IMR-90 (cell line): ENCODE data around the gene RNF19B. TPM values are rescaled to one million over a fixed set of nuclear protein-coding genes. Genes with fewer than 3 reads are reported as not detected.

Experiments
- ATAC-seq: fragments of 200-7000 bp; cut with Tn5 transposase; 2 replicates; pipeline ENCODE4 v1.9.1; 2020; ENCODE audit warnings: low read depth, mild to moderate bottlenecking, moderate library complexity
- BruUV-seq: library from RNA; stranded (reverse); fragments of 400-500 nt; replicated peaks from 2 replicates; lab custom pipeline; 2021; lab: Mats Ljungman, UMichigan
- CTCF ChIA-PET: fragments of 300-600 bp; formaldehyde crosslinking; extraction: SDS; loops from one replicate; lab custom pipeline; 2021; ENCODE audit warnings: antibody characterized with exemption; lab: Yijun Ruan, JAX
- POLR2A ChIA-PET: fragments of 300-600 bp; sonication (Branson Sonifier 250); formaldehyde crosslinking; loops from one replicate; lab custom pipeline; 2022; ENCODE audit warnings: antibody characterized with exemption; ENCODE audit not compliant: unreplicated experiment; lab: Charles Lee
- DNase-seq: peaks from one replicate; pipeline ENCODE4 v3.0.0; 2013
- H2AFZ ChIP-seq: replicated peaks from 2 replicates; pipeline ENCODE3; 2013; ENCODE audit warnings: low read length, mild to moderate bottlenecking; ENCODE audit not compliant: poor library complexity
- H2AK5ac ChIP-seq: 2 replicates; pipeline ENCODE4 v1.6.1; 2013; ENCODE audit warnings: low read depth, low read length, inconsistent platforms
- H2AK9ac ChIP-seq: replicated peaks from 2 replicates; pipeline ENCODE3; 2013; ENCODE audit warnings: mild to moderate bottlenecking, low read depth, low read length, moderate library complexity; ENCODE audit not compliant: poor library complexity
- H2BK120ac ChIP-seq: 2 replicates; pipeline ENCODE4 v1.6.1; 2013; ENCODE audit warnings: low read depth, low read length, inconsistent platforms
- H2BK15ac ChIP-seq: 3 replicates; pipeline ENCODE4 v1.6.1; 2013; ENCODE audit warnings: low read depth, low read length, inconsistent platforms
- H2BK20ac ChIP-seq: 2 replicates; pipeline ENCODE4 v1.6.1; 2013; ENCODE audit warnings: low read depth, mild to moderate bottlenecking, inconsistent platforms, low read length, moderate library complexity
- H2BK5ac ChIP-seq: 2 replicates; pipeline ENCODE4 v1.6.1; 2013; ENCODE audit warnings: mild to moderate bottlenecking, low read depth, low read length, inconsistent platforms; ENCODE audit not compliant: poor library complexity, severe bottlenecking
- H3K14ac ChIP-seq: replicated peaks from 2 replicates; pipeline ENCODE4 v1.6.1; 2013; ENCODE audit warnings: low read depth, low read length, inconsistent platforms
- H3K18ac ChIP-seq: 2 replicates; pipeline ENCODE4 v1.6.1; 2013; ENCODE audit warnings: low read depth, low read length, control low read depth
- H3K23ac ChIP-seq: 2 replicates; pipeline ENCODE4 v1.6.1; 2013; ENCODE audit warnings: low read depth, low read length, inconsistent platforms
- H3K27ac ChIP-seq: 2 replicates; pipeline ENCODE4 v1.5.1; 2013; ENCODE audit warnings: mild to moderate bottlenecking, control low read depth, low read length; ENCODE audit not compliant: insufficient read depth
- H3K27me3 ChIP-seq: 2 replicates; pipeline ENCODE4 v1.6.1; 2013; ENCODE audit warnings: low read length; ENCODE audit not compliant: control insufficient read depth, insufficient read depth
- H3K36me3 ChIP-seq: 2 replicates; pipeline ENCODE4 v1.6.1; 2013; ENCODE audit warnings: low read length, mixed read lengths; ENCODE audit not compliant: control insufficient read depth, insufficient read depth
- H3K4ac ChIP-seq: 2 replicates; pipeline ENCODE4 v1.6.1; 2013; ENCODE audit warnings: low read depth, low read length, inconsistent platforms
- H3K4me1 ChIP-seq: 2 replicates; pipeline ENCODE4 v1.6.1; 2013; ENCODE audit warnings: low read length, mixed read lengths; ENCODE audit not compliant: control insufficient read depth, insufficient read depth
- H3K4me2 ChIP-seq: 2 replicates; pipeline ENCODE4 v1.6.1; 2013; ENCODE audit warnings: low read depth, mild to moderate bottlenecking, control low read depth, low read length, moderate library complexity
- H3K4me3 ChIP-seq: 2 replicates; pipeline ENCODE4 v1.5.1; 2013; ENCODE audit warnings: low read depth, mild to moderate bottlenecking, control low read depth, low read length, moderate library complexity; ENCODE audit not compliant: insufficient read depth
- H3K56ac ChIP-seq: 2 replicates; pipeline ENCODE4 v1.6.1; 2013; ENCODE audit warnings: low read length, inconsistent platforms; ENCODE audit not compliant: insufficient read depth; ENCODE audit errors: extremely low read depth
- H3K79me1 ChIP-seq, 2 experiments: 2 replicates each; pipeline ENCODE4 v1.6.1; 2013; ENCODE audit warnings: low read length in 2 of 2, inconsistent platforms in 1 of 2, low read depth in 1 of 2
- H3K9ac ChIP-seq: 2 replicates; pipeline ENCODE4 v1.6.1; 2013; ENCODE audit warnings: low read depth, low read length, control low read depth
- H3K9me1 ChIP-seq: 2 replicates; pipeline ENCODE4 v1.6.1; 2013; ENCODE audit warnings: low read length, inconsistent platforms; ENCODE audit not compliant: insufficient read depth
- H3K9me3 ChIP-seq: 2 replicates; pipeline ENCODE4 v1.6.1; 2013; ENCODE audit warnings: low read length; ENCODE audit not compliant: control insufficient read depth, insufficient read depth
- H4K20me1 ChIP-seq: 2 replicates; pipeline ENCODE4 v1.6.1; 2013; ENCODE audit warnings: low read length, inconsistent platforms; ENCODE audit not compliant: insufficient read depth
- H4K5ac ChIP-seq: 2 replicates; pipeline ENCODE4 v1.6.1; 2013; ENCODE audit warnings: mild to moderate bottlenecking, low read depth, low read length, control low read depth
- H4K8ac ChIP-seq, 2 experiments: 2 replicates each; pipeline ENCODE4 v1.6.1; 2013; ENCODE audit warnings: low read depth in 2 of 2, low read length in 2 of 2, control low read depth in 1 of 2, inconsistent platforms in 1 of 2
- H4K91ac ChIP-seq: 2 replicates; pipeline ENCODE4 v1.6.1; 2013; ENCODE audit warnings: low read depth, low read length, inconsistent platforms; ENCODE audit not compliant: insufficient read depth
- BHLHE40 ChIP-seq: fragments of 150-350 bp; IDR thresholded peaks from 2 replicates; pipeline ENCODE4 v1.6.1; 2016; ENCODE audit warnings: mild to moderate bottlenecking, low read depth, low read length
- CEBPB ChIP-seq: IDR thresholded peaks from 2 replicates; pipeline ENCODE4 v1.6.1; 2012; ENCODE audit warnings: low read depth, low read length, improper control_type of control experiment
- CHD1 ChIP-seq: IDR thresholded peaks from 2 replicates; pipeline ENCODE4 v1.6.1; 2012; ENCODE audit warnings: low read depth, low read length, improper control_type of control experiment
- CTCF ChIP-seq: conservative IDR thresholded peaks from 2 replicates; pipeline ENCODE4 v1.5.1; 2012; ENCODE audit warnings: mild to moderate bottlenecking, low read depth, low read length, improper control_type of control experiment
- ELK1 ChIP-seq: fragments of 150-350 bp; IDR thresholded peaks from 2 replicates; pipeline ENCODE4 v1.6.1; 2016; ENCODE audit warnings: low read depth, mild to moderate bottlenecking, low read length, moderate library complexity, borderline replicate concordance
- FOS ChIP-seq: fragments of 150-350 bp; IDR thresholded peaks from 2 replicates; pipeline ENCODE4 v1.6.1; 2016; ENCODE audit warnings: low read depth, low read length
- MAFK ChIP-seq: IDR thresholded peaks from 2 replicates; pipeline ENCODE4 v1.6.1; 2012; ENCODE audit warnings: low read depth, low read length, improper control_type of control experiment
- MAZ ChIP-seq: IDR thresholded peaks from 2 replicates; pipeline ENCODE4 v1.6.1; 2012; ENCODE audit warnings: low read depth, mild to moderate bottlenecking, low read length, improper control_type of control experiment, moderate library complexity, borderline replicate concordance
- MXI1 ChIP-seq: IDR thresholded peaks from 2 replicates; pipeline ENCODE4 v1.6.1; 2012; ENCODE audit warnings: low read depth, mild to moderate bottlenecking, low read length, moderate library complexity, borderline replicate concordance
- NFE2L2 ChIP-seq: fragments of 150-350 bp; IDR thresholded peaks from 2 replicates; pipeline ENCODE4 v1.6.1; 2016; ENCODE audit warnings: low read depth, mild to moderate bottlenecking, low read length
- POLR2A ChIP-seq: IDR thresholded peaks from 2 replicates; pipeline ENCODE4 v1.6.1; 2012; ENCODE audit warnings: mild to moderate bottlenecking, low read depth, low read length
- RAD21 ChIP-seq: IDR thresholded peaks from 2 replicates; pipeline ENCODE4 v1.6.1; 2012; ENCODE audit warnings: low read length, improper control_type of control experiment
- RCOR1 ChIP-seq: IDR thresholded peaks from 2 replicates; pipeline ENCODE4 v1.6.1; 2012; ENCODE audit warnings: mild to moderate bottlenecking, low read length, improper control_type of control experiment; ENCODE audit not compliant: insufficient replicate concordance
- RFX5 ChIP-seq: IDR thresholded peaks from 2 replicates; pipeline ENCODE4 v1.8.0; 2012; ENCODE audit warnings: low read depth, mild to moderate bottlenecking, low read length, moderate library complexity
- SMC3 ChIP-seq: fragments of 150-350 bp; IDR thresholded peaks from 2 replicates; pipeline ENCODE4 v1.6.1; 2016; ENCODE audit warnings: low read depth, mild to moderate bottlenecking, antibody characterized with exemption, low read length, moderate library complexity
- USF2 ChIP-seq: fragments of 150-350 bp; IDR thresholded peaks from 2 replicates; pipeline ENCODE4 v1.6.1; 2017; ENCODE audit warnings: mild to moderate bottlenecking, antibody characterized with exemption, low read length, low read depth
- WGBS, 2 experiments: methylation state at CpG; one replicate each; pipeline versions ENCODE4 v1.1.5 to v1.1.7; 2013; ENCODE audit warnings: missing lambda C conversion rate in 2 of 2; ENCODE audit not compliant: insufficient read length in 1 of 2; ENCODE audit errors: extremely low coverage in 2 of 2; 5-methylcytosine and 5-hydroxymethylcytosine counted together
- dilution Hi-C: fragments of 300-500 bp; cut with HindIII; formaldehyde crosslinking; loops from one replicate; pipeline ENCODE4 v1.14.3; 2018; ENCODE audit warnings: low sequenced_read_pairs; ENCODE audit not compliant: unreplicated experiment
- in situ Hi-C: fragments of 300-500 bp; cut with MboI; formaldehyde crosslinking; loops from 3 replicates; pipeline ENCODE4 v1.14.3; 2019; ENCODE audit warnings: low sequenced_read_pairs, inconsistent platforms, mixed read lengths
- intact Hi-C: fragments of 100-400 bp; cut with micrococcal nuclease; formaldehyde crosslinking; loops from 2 replicates; pipeline ENCODE4 v1.10.0; 2022
- polyA plus RNA-seq, 3 experiments: library from polyadenylated mRNA; depleted of rRNA; stranded (reverse); fragments of >200 nt; gene quantifications; 2 replicates each; pipeline ENCODE4 v1.2.3, GENCODE V29; 2012; ENCODE audit warnings: low replicate concordance in 1 of 3
- total RNA-seq: library from RNA; depleted of rRNA; stranded (reverse); fragments of >200 nt; gene quantifications from 2 replicates; pipeline ENCODE4 v1.2.3, GENCODE V29; 2012

RNF19B gene
- total and polyA plus RNA-seq, 2 of the 4 experiments (the other 2 are of a cell fraction): 10.0 to 11.6 TPM

- H2AK5ac ChIP-seq: no peak overlapping the region
- POLR2A ChIA-PET: no interaction called here
- intact Hi-C loops: no loop called here
Measured at GRCh38 chr1:32899586-32900296, 64.9 kb downstream of the RNF19B start.

More at GRCh38 chr1:32899586-32900296, 64.9 kb downstream of the RNF19B start:
- Histone ChIP-seq H2BK120ac (no peak overlapping the region), H3K27ac (no peak overlapping the region), H2BK20ac (no peak overlapping the region), H2BK5ac (no peak overlapping the region), H3K79me1 (peaks cover 0 to 9% of the 10 kb centered on the region in 2 experiments; a peak in 1 of 4 replicates), H3K4me2 (no peak overlapping the region), H3K4me1 (peaks cover 2% of the 10 kb centered on the region; the same call in 1 of the 2 replicates), H4K20me1 (no peaks in the 10 kb centered on the region), H3K27me3 (peaks cover 5% of the 10 kb centered on the region), H2BK15ac (no peak overlapping the region), H3K9me3 (no peaks in the 10 kb centered on the region), H3K56ac (no peak overlapping the region), H2AFZ (peak overlapping the region; percentile 32), H3K36me3 (peaks cover 1% of the 10 kb centered on the region; the same call in 1 of the 2 replicates), H3K9me1 (peaks cover 6% of the 10 kb centered on the region; the same call in 1 of the 2 replicates), H3K4me3 (no peak overlapping the region), H4K5ac (no peak overlapping the region), H3K18ac (no peak overlapping the region), H3K23ac (no peak overlapping the region), H4K91ac (no peak overlapping the region), H3K4ac (no peak overlapping the region), H2AK9ac (no peak overlapping the region), H4K8ac (no peak overlapping the region), H3K9ac (no peak overlapping the region), H3K14ac (no peak overlapping the region)
- DNase-seq: no peak
- ATAC-seq: no peak
- dilution Hi-C loops (no loop called here), in situ Hi-C loops (no loop called here)
- BruUV-seq: no TSS peak
- 100% methylated on average over 1 of the region's 7 CpGs; no CpG with 5 or more reads in 1 of the 2 experiments for WGBS, 2 experiments
- CTCF ChIA-PET: no interaction called here
- TF ChIP-seq MXI1 (no peak), POLR2A (no peak), RCOR1 (no peak), CTCF (no peak), FOS (no peak), SMC3 (no peak), MAFK (no peak), MAZ (no peak), ELK1 (no peak), NFE2L2 (no peak), BHLHE40 (no peak), CHD1 (no peak), USF2 (no peak), RAD21 (no peak), RFX5 (no peak), CEBPB (no peak)
